K562 (cell line): ENCODE measurements around the gene PRKCB. TPM values are rescaled to one million over a fixed set of nuclear protein-coding genes. Genes with fewer than 3 reads are reported as not detected.

Source experiments
- ATF7 ChIP-seq: fragments of 450-650 bp; IDR thresholded peaks from 2 replicates; pipeline ENCODE4 v1.7.1; 2014; ENCODE audit warnings: mild to moderate bottlenecking, moderate library complexity
- FOS ChIP-seq: IDR thresholded peaks from 3 replicates; pipeline ENCODE4 v1.6.1; 2011; ENCODE audit not compliant: insufficient read length; ENCODE audit errors: extremely low read depth
- HMG20A ChIP-seq: fragments of 450-650 bp; formaldehyde crosslinking; conservative IDR thresholded peaks from 2 replicates; pipeline ENCODE4 v1.4.0; 2020; ENCODE audit warnings: mild to moderate bottlenecking, mixed read lengths
- NUFIP1 ChIP-seq: fragments of 450-650 bp; IDR thresholded peaks from 2 replicates; pipeline ENCODE4 v1.6.1; 2018; ENCODE audit not compliant: partially characterized antibody
- XRCC3 ChIP-seq: fragments of 450-650 bp; IDR thresholded peaks from 2 replicates; pipeline ENCODE4 v1.6.1; 2017; ENCODE audit warnings: mild to moderate bottlenecking, moderate library complexity
- ZBTB26 ChIP-seq: fragments of 450-650 bp; formaldehyde crosslinking; IDR thresholded peaks from 2 replicates; pipeline ENCODE4 v1.4.0; 2022; ENCODE audit warnings: missing genetic modification characterization
- ZNF407 ChIP-seq: fragments of 450-650 bp; IDR thresholded peaks from 2 replicates; pipeline ENCODE4 v1.6.1; 2016; ENCODE audit warnings: low read depth
- ZNF76 ChIP-seq: fragments of 250-450 bp; sonication (Bioruptor Pico); IDR thresholded peaks from 2 replicates; pipeline ENCODE4 v1.4.0; 2020; ENCODE audit warnings: mild to moderate bottlenecking, moderate library complexity, borderline replicate concordance
- polyA plus RNA-seq, 8 experiments: library from polyadenylated mRNA; depleted of rRNA in 4 of 8; stranded (reverse) in 5 of 8; unstranded in 3 of 8; fragments of >200 nt; fragmentation: Nextera tagmentation in 2 of 8; fragmentation: Illumina TruSeq in 1 of 8; extraction: Ambion mirVana in 2 of 8; extraction: Trizol in 1 of 8; gene quantifications; 2 replicates each; pipeline versions ENCODE4 v1.2.1 to v1.2.3, GENCODE V29; 2011 to 2014; ENCODE audit warnings: inconsistent platforms in 1 of 8, missing spikeins in 1 of 8
- total RNA-seq, 7 experiments: library from RNA; depleted of rRNA in 6 of 7; stranded (reverse); fragments of >200 nt in 6 of 7; fragmentation: Illumina TruSeq in 2 of 7; extraction: Trizol in 2 of 7; gene quantifications; 2 replicates each; pipeline versions ENCODE4 v1.2.1 to v1.2.3, GENCODE V29; 2011 to 2021; ENCODE audit warnings: low replicate concordance in 1 of 7
- TF ChIP-seq, protein P1 (sequence below), 2 experiments: fragments of 250-450 bp in 1 of 2; fragments of 450-650 bp in 1 of 2; sonication (Bioruptor Pico) in 1 of 2; IDR thresholded peaks; 2 replicates each; pipeline versions ENCODE4 v1.6.1 to v1.8.0; 2016 to 2021; ENCODE audit warnings: mild to moderate bottlenecking in 2 of 2, moderate library complexity in 2 of 2, missing compliant biosample characterization in 1 of 2, missing genetic modification characterization in 1 of 2
- TF ChIP-seq, protein P2 (sequence below): fragments of 250-450 bp; sonication (Bioruptor Pico); IDR thresholded peaks from 2 replicates; pipeline ENCODE4 v1.5.0; 2021; ENCODE audit warnings: mild to moderate bottlenecking, borderline replicate concordance

The PRKCB gene
- total and polyA plus RNA-seq, 9 of the 15 experiments (the other 6 are each of a cell fraction or from before 2014, with no cell fraction given): 49.9 to 276 (median 148) TPM

GRCh38 chr16:23909792-23910418 lies 74.1 kb downstream of the PRKCB start (continued):
- TF ChIP-seq, protein P1, sequence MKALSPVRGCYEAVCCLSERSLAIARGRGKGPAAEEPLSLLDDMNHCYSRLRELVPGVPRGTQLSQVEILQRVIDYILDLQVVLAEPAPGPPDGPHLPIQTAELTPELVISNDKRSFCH (CRISPR knock-in tag; IDR thresholded peaks at IDR 0.05): no peak
- TF ChIP-seq, protein P1 (tag; IDR thresholded peaks at IDR 0.05): 0 out of 2 replicates have a peak, but pooled peaks have one; percentile 13
- peak; percentile 93 for TF ChIP-seq ATF7
- TF ChIP-seq ZNF407: no peak
- TF ChIP-seq, protein P2, sequence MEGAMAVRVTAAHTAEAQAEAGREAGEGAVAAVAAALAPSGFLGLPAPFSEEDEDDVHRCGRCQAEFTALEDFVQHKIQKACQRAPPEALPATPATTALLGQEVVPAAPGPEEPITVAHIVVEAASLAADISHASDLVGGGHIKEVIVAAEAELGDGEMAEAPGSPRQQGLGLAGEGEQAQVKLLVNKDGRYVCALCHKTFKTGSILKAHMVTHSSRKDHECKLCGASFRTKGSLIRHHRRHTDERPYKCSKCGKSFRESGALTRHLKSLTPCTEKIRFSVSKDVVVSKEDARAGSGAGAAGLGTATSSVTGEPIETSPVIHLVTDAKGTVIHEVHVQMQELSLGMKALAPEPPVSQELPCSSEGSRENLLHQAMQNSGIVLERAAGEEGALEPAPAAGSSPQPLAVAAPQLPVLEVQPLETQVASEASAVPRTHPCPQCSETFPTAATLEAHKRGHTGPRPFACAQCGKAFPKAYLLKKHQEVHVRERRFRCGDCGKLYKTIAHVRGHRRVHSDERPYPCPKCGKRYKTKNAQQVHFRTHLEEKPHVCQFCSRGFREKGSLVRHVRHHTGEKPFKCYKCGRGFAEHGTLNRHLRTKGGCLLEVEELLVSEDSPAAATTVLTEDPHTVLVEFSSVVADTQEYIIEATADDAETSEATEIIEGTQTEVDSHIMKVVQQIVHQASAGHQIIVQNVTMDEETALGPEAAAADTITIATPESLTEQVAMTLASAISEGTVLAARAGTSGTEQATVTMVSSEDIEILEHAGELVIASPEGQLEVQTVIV (CRISPR knock-in tag): no peak
- no peak for TF ChIP-seq XRCC3
- TF ChIP-seq ZNF76 (CRISPR knock-in tag): no peak
- TF ChIP-seq ZBTB26 (CRISPR knock-in tag): no peak
- TF ChIP-seq NUFIP1: no peak
- TF ChIP-seq HMG20A (CRISPR knock-in tag): no peak
- TF ChIP-seq FOS: no peak
